Stimulated activated naive B cell treated with anti-CD40 and anti-IgM and Interleukin-4, amounts not matched to agents 10 μg/mL and 1 μg/mL and 100 μg/mL, for 72 hours (primary cell): ENCODE results near the gene IMMP1L.
"Not testable (repeated sequence)": the region's sequence is repeated elsewhere in the genome, so short reads cannot be mapped to it uniquely, and the experiment has no call there.

Experiments
- ATAC-seq, 2 donors: fragments of 150-1000 bp; cut with Tn5 transposase; replicated peaks; 2 replicates each; pipeline ENCODE4 v1.10.0; 2021; ENCODE audit warnings: moderate library complexity in 1 of 2
- DNase-seq: peaks from one replicate; pipeline ENCODE4 v3.0.0; 2021
- H3K27ac Mint-ChIP-seq: one replicate; pipeline ENCODE4 v1.8.0; 2022; ENCODE audit warnings: mild to moderate bottlenecking, mixed read lengths
- H3K27me3 Mint-ChIP-seq, 2 donors: one replicate each; pipeline ENCODE4 v1.8.0; 2022; ENCODE audit warnings: mixed read lengths in 2 of 2
- H3K36me3 Mint-ChIP-seq, 2 donors: one replicate each; pipeline ENCODE4 v1.8.0; 2022; ENCODE audit warnings: mixed read lengths in 2 of 2, mild to moderate bottlenecking in 1 of 2
- H3K4me1 Mint-ChIP-seq, 2 donors: one replicate each; pipeline ENCODE4 v1.8.0; 2022; ENCODE audit warnings: mixed read lengths in 2 of 2, mild to moderate bottlenecking in 1 of 2
- H3K4me3 Mint-ChIP-seq, 2 donors: one replicate each; pipeline ENCODE4 v1.8.0; 2022; ENCODE audit warnings: mild to moderate bottlenecking in 2 of 2, mixed read lengths in 2 of 2, moderate library complexity in 1 of 2
- H3K9me3 Mint-ChIP-seq, 2 donors: one replicate each; pipeline ENCODE4 v1.8.0; 2022; ENCODE audit warnings: mixed read lengths in 2 of 2, mild to moderate bottlenecking in 1 of 2

IMMP1L gene

GRCh38 chr11:31509429-31510345 is at the start of gene IMMP1L, which contains the start of gene ELP4:
IMMP1L (minus strand) TSS chr11:31509622; CDS start chr11:31463276, 46,346 bp downstream.
ELP4 (plus strand) TSS chr11:31509767; CDS start chr11:31509785, 18 bp downstream.
- Mint-ChIP-seq H3K36me3 (peaks cover 4 to 8% of the 10 kb centered on the region in 2 donors), H3K27ac (peak within 1 kb of the TSS; percentile 96)
- ATAC-seq, result peak; percentile 100

GRCh38 chr11:31558001-31558400 is 48.6 kb upstream of the IMMP1L start:
- no peaks in the 10 kb centered on the region for H3K27me3 Mint-ChIP-seq
- peaks cover 4 to 7% of the 10 kb centered on the region in 2 donors for H3K36me3 Mint-ChIP-seq
- H3K4me1 Mint-ChIP-seq, result no peaks in the 10 kb centered on the region
- DNase-seq (no peak), ATAC-seq (no peak)
- H3K9me3 Mint-ChIP-seq, result no peaks in the 10 kb centered on the region
- H3K4me3 Mint-ChIP-seq, result no peak overlapping the region
- H3K27ac Mint-ChIP-seq, result no peak overlapping the region

More at GRCh38 chr11:31509429-31510345, at the start of gene IMMP1L, which contains the start of gene ELP4:
- Mint-ChIP-seq H3K4me1 (peaks cover 17 to 40% of the 10 kb centered on the region in 2 donors), H3K9me3 (no peaks in the 10 kb centered on the region), H3K4me3 (peak within 1 kb of the TSS; percentile 96 to 98), H3K27me3 (no peaks in the 10 kb centered on the region)
- DNase-seq, result peak; percentile 94

- H3K36me3 Mint-ChIP-seq, result peaks cover 4 to 10% of the 10 kb centered on the region in 2 donors
- DNase-seq (no peak), ATAC-seq (no peak)
- H3K9me3 Mint-ChIP-seq, result no peaks in the 10 kb centered on the region
- H3K4me3 Mint-ChIP-seq, result no peak overlapping the region
- H3K27me3 Mint-ChIP-seq, result no peaks in the 10 kb centered on the region
- H3K27ac Mint-ChIP-seq, result no peak overlapping the region
- H3K4me1 Mint-ChIP-seq, result no peaks in the 10 kb centered on the region
Observed at GRCh38 chr11:31555938-31556337, 46.5 kb upstream of the IMMP1L start.

- H3K9me3 Mint-ChIP-seq, result peaks cover 4 to 8% of the 10 kb centered on the region in 2 donors
- H3K27ac Mint-ChIP-seq, result no peak overlapping the region
- H3K36me3 Mint-ChIP-seq, result peaks cover 26 to 39% of the 10 kb centered on the region in 2 donors
- no peaks in the 10 kb centered on the region for H3K4me1 Mint-ChIP-seq
- DNase-seq, result no peak
- H3K27me3 Mint-ChIP-seq, result no peaks in the 10 kb centered on the region
- H3K4me3 Mint-ChIP-seq, result no peak overlapping the region
- ATAC-seq, result no peak
Observed at GRCh38 chr11:31542862-31543261, 33.4 kb upstream of the IMMP1L start.

GRCh38 chr11:31535479-31535878 is 26.1 kb upstream of the IMMP1L start:
- H3K27ac Mint-ChIP-seq, result no peak overlapping the region
- no peak for DNase-seq
- H3K27me3 Mint-ChIP-seq, result no peaks in the 10 kb centered on the region
- no peak overlapping the region for H3K4me3 Mint-ChIP-seq
- H3K4me1 Mint-ChIP-seq, result peaks cover 1 to 5% of the 10 kb centered on the region in 2 donors
- ATAC-seq, result no peak
- peaks cover 18 to 21% of the 10 kb centered on the region in 2 donors for H3K36me3 Mint-ChIP-seq
- peaks cover 3 to 5% of the 10 kb centered on the region in 2 donors for H3K9me3 Mint-ChIP-seq

GRCh38 chr11:31531293-31531692 is 21.9 kb upstream of the IMMP1L start:
- DNase-seq (no peak), ATAC-seq (no peak)
- Mint-ChIP-seq H3K27me3 (no peaks in the 10 kb centered on the region), H3K36me3 (peaks cover 10 to 13% of the 10 kb centered on the region in 2 donors), H3K4me3 (no peak overlapping the region), H3K9me3 (peaks cover 0 to 1% of the 10 kb centered on the region in 2 donors), H3K4me1 (peaks cover 0 to 3% of the 10 kb centered on the region in 2 donors), H3K27ac (no peak overlapping the region)

GRCh38 chr11:31529701-31530100 is 20.3 kb upstream of the IMMP1L start:
- Mint-ChIP-seq H3K4me1 (peaks cover 0 to 3% of the 10 kb centered on the region in 2 donors), H3K9me3 (peaks cover 0 to 1% of the 10 kb centered on the region in 2 donors), H3K27ac (no peak overlapping the region), H3K36me3 (peaks cover 6 to 9% of the 10 kb centered on the region in 2 donors), H3K4me3 (no peak overlapping the region), H3K27me3 (no peaks in the 10 kb centered on the region)
- DNase-seq (no peak), ATAC-seq (peak in 1 of 2 donors; percentile 52)

GRCh38 chr11:31529189-31529588 is 19.8 kb upstream of the IMMP1L start:
- H3K4me3 Mint-ChIP-seq, result no peak overlapping the region
- no peak overlapping the region for H3K27ac Mint-ChIP-seq
- H3K4me1 Mint-ChIP-seq, result peaks cover 0 to 3% of the 10 kb centered on the region in 2 donors
- no peaks in the 10 kb centered on the region for H3K27me3 Mint-ChIP-seq
- DNase-seq (no peak), ATAC-seq (no peak)
- H3K9me3 Mint-ChIP-seq, result peaks cover 0 to 1% of the 10 kb centered on the region in 2 donors
- peaks cover 8 to 13% of the 10 kb centered on the region in 2 donors for H3K36me3 Mint-ChIP-seq

- DNase-seq, result no peak
- Mint-ChIP-seq H3K4me3 (no peak overlapping the region), H3K36me3 (peaks cover 3 to 7% of the 10 kb centered on the region in 2 donors), H3K9me3 (no peaks in the 10 kb centered on the region), H3K27me3 (no peaks in the 10 kb centered on the region), H3K27ac (no peak overlapping the region), H3K4me1 (no peaks in the 10 kb centered on the region)
- ATAC-seq, result no peak
Observed at GRCh38 chr11:31521497-31522150, 12.2 kb upstream of the IMMP1L start.

- peaks cover 10 to 27% of the 10 kb centered on the region in 2 donors for H3K4me1 Mint-ChIP-seq
- no peak overlapping the region for H3K4me3 Mint-ChIP-seq
- H3K27ac Mint-ChIP-seq, result no peak overlapping the region
- DNase-seq (no peak), ATAC-seq (no peak)
- H3K9me3 Mint-ChIP-seq, result no peaks in the 10 kb centered on the region
- H3K27me3 Mint-ChIP-seq, result no peaks in the 10 kb centered on the region
- peaks cover 0 to 3% of the 10 kb centered on the region in 2 donors for H3K36me3 Mint-ChIP-seq
Observed at GRCh38 chr11:31512117-31512516, 2.7 kb upstream of the IMMP1L start.

- H3K9me3 Mint-ChIP-seq, result no peaks in the 10 kb centered on the region
- H3K27me3 Mint-ChIP-seq, result no peaks in the 10 kb centered on the region
- ATAC-seq (peak; percentile 8 to 14), DNase-seq (no peak)
- H3K27ac Mint-ChIP-seq, result peak overlapping the region; percentile 96
- peaks cover 8 to 14% of the 10 kb centered on the region in 2 donors for H3K36me3 Mint-ChIP-seq
- peaks cover 17 to 43% of the 10 kb centered on the region in 2 donors for H3K4me1 Mint-ChIP-seq
- H3K4me3 Mint-ChIP-seq, result peak overlapping the region; percentile 96 to 98
Observed at GRCh38 chr11:31509051-31509428, 382 bp downstream of the IMMP1L start.

- no peak overlapping the region for H3K27ac Mint-ChIP-seq
Observed at GRCh38 chr11:31500560-31500959, 8.9 kb downstream of the IMMP1L start.

GRCh38 chr11:31499576-31500178 is 9.7 kb downstream of the IMMP1L start:
- no peak for ATAC-seq
- no peak overlapping the region for H3K27ac Mint-ChIP-seq
- H3K27me3 Mint-ChIP-seq, result no peaks in the 10 kb centered on the region
- no peak overlapping the region for H3K4me3 Mint-ChIP-seq
- peaks cover 4 to 6% of the 10 kb centered on the region in 2 donors for H3K9me3 Mint-ChIP-seq
- no peak for DNase-seq
- peaks cover 20 to 34% of the 10 kb centered on the region in 2 donors for H3K36me3 Mint-ChIP-seq
- H3K4me1 Mint-ChIP-seq, result peaks cover 3 to 4% of the 10 kb centered on the region in 2 donors

More at GRCh38 chr11:31500560-31500959, 8.9 kb downstream of the IMMP1L start:
- DNase-seq (no peak), ATAC-seq (no peak)
- no peaks in the 10 kb centered on the region for H3K9me3 Mint-ChIP-seq
- H3K27me3 Mint-ChIP-seq, result no peaks in the 10 kb centered on the region
- peaks cover 15 to 30% of the 10 kb centered on the region in 2 donors for H3K36me3 Mint-ChIP-seq
- H3K4me3 Mint-ChIP-seq, result no peak overlapping the region
- peaks cover 5 to 11% of the 10 kb centered on the region in 2 donors for H3K4me1 Mint-ChIP-seq

- not testable (repeated sequence) for H3K4me3 Mint-ChIP-seq, H3K27ac Mint-ChIP-seq, H3K27me3 Mint-ChIP-seq, DNase-seq, H3K9me3 Mint-ChIP-seq, ATAC-seq
- Mint-ChIP-seq H3K4me1 (peaks cover 14 to 19% of the 10 kb centered on the region in 2 donors), H3K36me3 (peaks cover 36 to 47% of the 10 kb centered on the region in 2 donors)
Observed at GRCh38 chr11:31493762-31494161, 15.7 kb downstream of the IMMP1L start.
